NCI-H1417 (cell line): ENCODE measurements around the gene FNDC3B.

Experiments
- DNase-seq, 3 experiments: peaks; one replicate each; lab custom pipeline; 2025; lab: John Stamatoyannopoulos, UW

FNDC3B gene

DNA sequence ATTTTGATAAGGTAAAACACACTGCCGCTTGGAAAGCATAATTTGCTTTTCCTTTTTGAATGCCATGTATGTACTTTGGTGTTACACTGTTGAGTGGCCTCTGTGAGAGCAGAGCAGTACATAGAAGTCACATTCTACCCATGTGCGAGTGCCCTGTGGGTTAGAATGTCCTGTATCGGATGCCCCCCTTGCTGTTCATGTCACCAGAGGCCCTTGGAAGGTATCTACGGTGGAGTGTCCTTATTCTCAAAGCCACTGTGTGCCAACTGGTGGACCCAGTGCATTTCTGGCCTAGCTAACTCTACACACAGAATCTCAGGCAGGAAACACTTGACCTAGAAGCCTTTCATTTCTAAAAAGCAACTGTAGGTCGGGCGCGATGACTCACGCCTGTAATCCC is 271.8 kb downstream of the FNDC3B start:
- no peak for DNase-seq

DNA sequence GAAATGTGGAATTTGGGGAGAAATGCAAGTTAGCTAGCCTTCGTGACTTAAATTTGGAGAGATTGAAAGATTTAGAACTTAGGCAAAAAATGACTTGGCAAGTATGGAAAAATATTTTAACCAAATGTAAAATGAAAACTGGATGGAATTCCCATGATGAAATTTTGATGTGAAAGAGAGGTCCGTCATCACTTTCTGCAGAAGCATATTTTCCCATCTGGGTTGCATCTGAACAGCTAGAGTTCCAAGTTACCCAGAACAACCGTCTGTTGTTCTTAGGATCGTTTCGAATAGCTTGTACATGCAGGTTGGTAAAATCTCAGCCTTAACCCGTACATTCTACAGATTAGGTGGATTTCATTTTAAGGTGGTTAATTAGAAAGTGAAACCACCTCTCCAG is 272.6 kb downstream of the FNDC3B start:
- no peak for DNase-seq

DNA sequence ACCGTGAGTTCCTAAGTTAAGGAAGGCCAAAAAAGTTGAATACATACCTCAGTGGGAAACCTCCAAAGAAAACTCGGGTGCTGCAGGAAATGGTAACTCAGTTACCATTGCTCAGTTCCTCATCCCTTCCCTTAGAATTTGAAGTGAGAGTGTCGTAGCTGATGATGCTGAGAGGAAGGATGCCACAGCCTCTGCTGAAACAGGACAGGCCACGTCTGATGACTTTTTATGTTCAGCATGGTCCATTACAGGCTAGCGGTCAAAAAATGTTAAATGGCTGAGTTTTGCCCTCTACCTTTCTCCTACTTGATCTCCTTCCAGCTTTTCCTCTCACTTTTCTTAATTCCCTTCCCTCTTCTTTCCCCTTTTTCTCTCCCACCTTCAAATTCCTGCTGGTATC is 273.3 kb downstream of the FNDC3B start:
- DNase-seq, result no peak

DNA sequence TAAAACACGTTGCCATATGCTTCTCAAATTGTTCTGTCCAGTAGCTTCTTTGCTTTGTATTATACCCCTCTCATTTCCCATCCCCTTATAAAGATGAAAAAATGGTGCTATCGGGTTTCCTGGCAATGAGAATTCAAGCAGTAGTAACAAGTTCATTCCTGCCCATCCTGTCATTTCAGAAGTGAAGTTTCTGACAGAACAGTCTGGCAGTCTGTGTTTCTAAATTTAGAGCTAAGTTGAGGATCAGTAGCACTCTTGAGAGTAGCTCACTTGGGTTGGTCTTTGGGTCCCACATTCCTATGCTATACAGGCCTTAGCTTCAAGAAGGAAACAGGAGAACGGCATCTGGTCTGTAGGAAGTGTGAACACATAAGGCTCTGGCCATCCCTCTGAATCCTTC is 274.3 kb downstream of the FNDC3B start:
- peak in 1 of 3 experiments; percentile 38 for DNase-seq

DNA sequence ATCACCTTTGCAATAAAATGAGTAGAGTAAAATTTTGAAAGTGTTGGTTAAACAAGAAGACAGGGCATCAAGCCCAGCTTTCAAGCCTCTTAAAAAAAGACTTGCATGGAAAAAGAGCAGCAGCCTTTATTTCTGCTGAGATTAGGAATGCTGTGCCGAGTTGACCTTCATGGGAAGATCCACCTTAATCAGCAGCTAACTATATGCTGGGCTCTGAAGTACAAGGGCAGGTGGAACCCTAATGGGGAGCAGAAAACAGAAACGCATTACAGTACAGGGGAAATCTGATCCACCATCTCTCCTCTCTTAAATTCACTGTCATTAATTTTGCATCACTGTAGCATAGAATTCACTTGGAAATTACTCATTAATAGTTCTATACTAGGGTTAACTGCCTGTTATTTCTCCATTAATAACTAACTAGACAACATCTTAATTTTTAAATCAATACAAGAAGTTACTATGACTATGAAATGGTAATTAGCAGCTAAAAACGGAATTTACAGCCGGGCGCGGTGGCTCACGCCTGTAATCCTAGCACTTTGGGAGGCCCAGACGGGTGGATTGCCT is 275.3 kb downstream of the FNDC3B start:
- no peak for DNase-seq

DNA sequence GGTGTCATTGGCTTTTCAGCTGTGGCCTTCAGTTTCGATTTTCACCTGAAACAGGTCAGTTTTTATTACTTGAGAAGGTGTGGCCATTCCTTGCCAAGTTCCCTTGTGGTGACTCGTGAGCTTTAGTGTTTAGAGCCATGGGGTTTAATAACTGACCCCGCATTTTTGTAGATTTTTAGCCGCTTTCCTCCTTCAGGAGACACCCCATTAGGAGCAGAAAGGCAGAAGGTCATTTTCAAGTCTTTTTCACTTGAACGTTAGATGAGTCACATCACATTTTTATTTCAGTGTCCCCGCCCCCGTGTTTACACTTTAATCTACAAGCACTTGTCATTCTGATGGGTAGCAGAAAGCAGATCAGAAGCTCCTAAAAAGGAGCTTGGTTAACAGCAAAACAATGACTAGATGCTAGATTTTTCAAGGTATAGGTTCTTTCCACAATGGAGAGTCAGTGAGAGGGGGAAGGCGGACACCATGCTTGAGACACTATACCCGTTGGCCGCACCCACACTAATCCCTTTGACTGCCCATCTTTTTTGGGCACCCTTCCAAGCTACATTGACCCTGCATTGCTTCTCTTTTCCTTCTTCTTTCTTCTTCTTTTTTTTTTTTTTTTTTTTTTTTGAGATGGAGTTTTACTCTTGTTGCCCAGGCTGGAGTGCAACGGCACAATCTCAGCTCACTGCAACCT is 276.2 kb downstream of the FNDC3B start:
- peak in 1 of 3 experiments; percentile 22 for DNase-seq

DNA sequence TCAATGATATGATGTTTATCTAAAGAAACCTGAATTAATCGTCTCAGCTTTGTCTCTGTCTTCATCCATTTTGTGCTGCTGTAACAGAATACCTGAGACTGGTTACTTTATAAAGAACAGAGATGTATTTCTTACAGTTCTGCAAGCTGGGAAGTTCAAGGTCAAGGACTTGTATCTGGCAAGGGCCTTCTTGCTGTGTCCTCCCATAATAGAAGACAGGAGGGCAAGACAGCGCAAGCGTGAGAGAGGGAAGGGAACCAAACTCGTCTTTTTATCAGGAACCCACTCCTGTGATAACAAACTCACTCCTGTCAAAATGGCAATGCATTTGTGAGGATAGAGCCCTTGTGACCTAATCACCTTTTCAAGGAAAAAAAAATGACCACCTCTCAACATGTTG is 277.4 kb downstream of the FNDC3B start:
- DNase-seq, result no peak

DNA sequence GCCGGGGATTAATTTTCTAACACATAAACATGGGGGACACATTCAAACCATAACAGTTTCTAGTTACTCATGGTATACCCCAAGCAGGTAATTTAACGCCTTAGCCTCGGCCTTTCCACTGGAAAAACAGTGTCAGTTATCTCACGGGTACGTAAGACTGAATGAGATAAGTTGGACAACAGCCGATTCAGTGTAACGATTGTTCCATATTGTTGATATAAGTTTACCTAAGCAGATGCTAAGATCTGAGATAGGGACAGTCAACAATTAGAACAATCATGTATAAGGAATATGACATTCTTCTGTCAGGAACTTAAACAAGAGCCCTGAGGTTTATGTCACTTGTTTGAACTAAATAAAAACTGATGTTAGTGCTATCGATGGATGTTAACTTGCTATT is 278.1 kb downstream of the FNDC3B start:
- DNase-seq, result no peak

DNA sequence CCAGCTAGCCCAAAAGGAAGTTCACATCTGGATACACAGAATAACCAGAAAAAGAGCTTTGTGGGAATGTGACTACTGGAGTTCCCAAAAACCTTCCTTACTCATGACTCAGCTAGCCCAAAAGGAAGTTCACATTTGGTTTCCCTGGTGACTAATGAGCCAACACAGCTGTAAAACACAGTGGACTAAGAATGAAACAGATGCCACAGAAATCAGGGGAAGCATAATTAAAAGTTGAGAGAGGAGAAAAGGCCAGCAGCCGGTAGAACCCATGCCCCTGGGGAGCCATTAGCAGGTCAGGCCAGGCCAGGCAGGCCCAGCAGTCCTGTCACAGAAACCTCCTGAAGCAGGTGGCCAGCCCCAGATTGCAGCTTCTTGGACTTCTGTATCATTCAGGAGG is 278.6 kb downstream of the FNDC3B start:
- DNase-seq, result peak in 2 of 3 experiments; percentile 40 to 73

DNA sequence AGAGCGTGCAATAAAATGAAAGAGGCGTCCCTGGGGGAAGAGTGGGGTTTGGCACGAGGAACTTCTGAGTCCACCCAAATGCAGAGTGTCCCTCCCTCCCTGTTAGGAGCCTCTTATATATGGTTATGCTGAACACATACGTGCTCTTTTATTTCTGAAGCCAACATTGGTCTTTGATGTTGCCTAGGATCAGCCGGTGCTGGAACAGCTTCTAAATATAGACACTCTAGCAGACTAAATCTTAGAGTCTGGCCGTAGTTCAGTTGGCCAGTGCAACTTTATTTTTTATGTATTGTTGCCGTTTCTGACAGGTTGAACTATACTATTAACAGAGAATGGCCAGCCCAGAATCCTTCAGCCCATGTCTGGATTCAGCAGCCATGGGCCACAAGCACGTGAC is 280.2 kb downstream of the FNDC3B start:
- DNase-seq, result no peak

DNA sequence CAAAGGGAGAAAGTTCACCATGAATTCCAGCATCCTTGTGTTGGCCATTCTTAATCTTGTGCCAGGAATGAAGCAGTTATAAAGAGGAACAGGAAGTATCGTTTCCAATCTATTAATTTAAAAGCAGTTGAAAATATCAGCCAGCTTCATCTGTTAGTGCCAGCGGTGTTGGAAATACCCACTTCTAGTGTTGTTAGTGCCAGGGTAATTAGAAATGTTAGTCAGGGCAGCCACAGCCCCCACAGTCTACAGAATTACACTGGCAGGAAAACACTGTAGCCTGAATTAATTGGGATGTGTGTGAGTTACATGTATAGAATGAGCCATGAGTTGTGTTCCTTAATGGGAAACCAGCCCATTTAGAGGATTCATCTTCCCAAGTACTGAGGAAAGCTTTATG is 281.1 kb downstream of the FNDC3B start:
- DNase-seq, result no peak

DNA sequence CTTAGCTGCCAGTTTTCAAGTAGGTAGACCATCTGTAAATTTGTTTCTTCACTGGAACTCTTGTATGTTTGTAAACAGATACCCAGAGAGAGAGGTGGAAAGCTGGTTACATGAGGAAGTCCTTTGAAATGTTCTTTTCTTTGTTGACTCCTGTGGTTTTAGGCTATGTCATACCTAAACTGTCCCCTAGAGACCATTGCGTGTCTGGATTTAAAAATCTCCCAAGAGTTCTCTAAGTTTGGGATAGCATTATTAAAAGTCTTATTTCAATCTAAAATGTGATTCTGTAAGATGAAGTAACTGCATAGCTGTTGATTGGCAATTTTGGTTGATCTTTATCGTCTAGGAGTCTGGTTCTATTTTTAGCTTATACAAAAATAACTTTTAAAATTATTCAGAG is 281.7 kb downstream of the FNDC3B start:
- no peak for DNase-seq

DNA sequence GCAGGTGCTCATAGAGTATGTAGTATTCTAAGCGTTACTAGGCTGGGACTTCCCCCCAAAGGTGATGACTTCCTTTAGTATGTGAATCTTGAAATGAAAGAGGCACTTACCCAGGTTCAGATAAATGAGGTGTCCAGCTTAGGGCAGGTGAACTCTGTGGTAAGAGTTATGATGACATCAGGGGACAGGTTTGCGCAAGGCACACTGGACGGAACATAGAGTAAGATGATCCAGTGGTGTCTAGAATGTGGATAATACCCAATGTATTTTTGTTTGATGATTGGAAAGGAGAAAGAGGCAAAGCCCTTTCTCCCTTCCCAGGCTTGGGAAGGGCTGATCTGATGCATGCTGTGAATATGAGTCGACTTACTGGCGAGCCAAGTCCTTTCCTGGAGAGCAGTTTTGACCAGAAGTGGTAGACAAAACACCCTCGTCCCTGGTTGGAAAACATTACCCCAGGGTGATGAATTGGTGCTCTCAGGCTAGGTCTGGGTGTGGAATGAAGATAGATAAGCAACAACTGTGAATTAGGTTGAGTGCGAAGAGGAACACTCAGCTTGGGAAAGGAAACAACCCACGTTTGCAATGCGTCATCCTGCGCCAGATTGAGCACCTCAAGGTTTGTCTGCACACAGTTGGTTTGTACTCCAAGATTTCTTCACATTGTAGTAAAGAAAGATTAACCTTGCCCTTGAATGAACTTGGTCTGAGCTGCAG is 284.7 kb downstream of the FNDC3B start:
- DNase-seq, result no peak

DNA sequence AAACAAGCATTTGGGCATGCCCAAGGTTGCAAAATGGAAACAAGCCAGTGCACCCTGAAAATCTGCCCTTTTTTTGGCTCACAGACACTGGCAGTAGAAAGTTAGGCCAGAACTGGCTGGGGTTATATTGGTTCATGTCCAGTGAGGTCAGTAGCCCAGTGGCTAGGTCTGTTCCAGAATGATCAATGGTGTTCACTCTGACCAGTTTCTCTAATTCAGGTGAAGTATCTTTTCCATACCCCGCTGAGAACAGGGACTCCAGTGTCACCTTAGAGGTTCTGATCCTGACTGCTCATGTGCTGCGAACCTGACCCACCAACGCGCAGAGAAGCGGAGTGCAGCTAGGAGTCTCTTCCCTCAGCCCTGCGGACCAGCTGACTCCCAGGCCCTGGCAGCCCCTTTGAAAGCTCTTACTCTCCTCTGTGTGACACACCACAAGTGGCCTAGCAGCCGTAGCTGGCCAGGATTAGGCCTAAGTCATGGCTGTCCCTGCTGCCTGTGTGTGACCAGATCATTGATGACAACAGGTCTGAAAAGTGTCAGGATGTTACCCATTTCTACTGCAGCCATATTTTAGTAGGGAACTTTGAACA is 285.3 kb downstream of the FNDC3B start:
- DNase-seq, result no peak

DNA sequence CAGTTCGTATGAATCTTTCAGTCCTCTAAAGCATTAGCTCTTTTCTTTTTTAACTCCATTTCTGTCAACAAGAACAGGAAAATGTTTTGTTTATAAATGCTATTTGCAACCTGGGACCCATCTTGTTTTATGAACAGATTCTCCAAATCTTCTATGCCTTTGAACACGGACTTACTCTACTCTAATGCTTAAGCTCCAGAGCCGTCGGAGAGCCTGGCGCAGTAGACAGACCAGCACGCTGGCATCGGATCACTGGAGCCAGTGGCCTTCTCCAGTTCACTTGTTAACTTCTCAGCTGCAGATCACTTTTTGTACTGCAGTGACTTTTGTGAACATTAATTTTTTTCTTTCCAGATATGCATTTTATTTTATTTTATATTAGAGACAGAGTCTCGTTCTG is 286.1 kb downstream of the FNDC3B start:
- DNase-seq, result no peak

DNA sequence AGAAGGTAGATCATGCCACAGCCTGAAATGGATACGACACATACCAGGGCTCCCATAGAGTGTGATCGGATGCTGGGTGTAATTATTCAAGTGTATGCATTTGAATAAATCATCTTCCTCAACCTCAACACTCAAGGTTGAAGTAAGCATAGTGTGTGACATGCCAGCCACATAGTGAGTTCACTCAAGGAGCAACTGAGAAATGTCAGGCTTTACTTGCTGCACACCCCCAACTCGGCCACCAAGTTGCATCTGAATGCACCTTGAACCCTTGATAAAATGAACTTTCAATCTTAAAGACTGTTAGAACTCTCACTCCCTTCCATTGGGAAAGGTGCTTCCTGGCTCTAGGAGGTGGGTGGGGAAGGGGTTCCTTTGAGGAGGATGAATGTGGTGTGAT is 287.6 kb downstream of the FNDC3B start:
- no peak for DNase-seq

DNA sequence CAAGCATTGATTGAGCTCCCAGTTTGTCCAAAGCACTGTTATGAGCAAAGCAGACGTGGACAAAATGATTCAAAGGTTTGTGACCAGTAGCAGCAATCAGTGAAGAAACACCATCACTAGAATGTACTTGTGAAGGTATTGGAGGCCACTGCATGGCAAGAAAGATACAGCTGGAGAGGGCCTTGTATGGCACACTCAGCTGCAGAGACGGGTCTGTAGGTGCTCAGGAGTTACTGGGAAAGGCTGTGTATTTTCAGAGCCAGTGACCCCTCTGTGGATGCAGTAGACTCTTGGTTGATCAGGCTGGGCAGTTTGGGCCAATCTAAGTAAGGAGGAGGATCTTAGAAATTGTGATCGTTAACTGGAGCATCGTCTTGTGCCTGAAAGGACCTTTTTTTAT is 288.9 kb downstream of the FNDC3B start:
- no peak for DNase-seq

DNA sequence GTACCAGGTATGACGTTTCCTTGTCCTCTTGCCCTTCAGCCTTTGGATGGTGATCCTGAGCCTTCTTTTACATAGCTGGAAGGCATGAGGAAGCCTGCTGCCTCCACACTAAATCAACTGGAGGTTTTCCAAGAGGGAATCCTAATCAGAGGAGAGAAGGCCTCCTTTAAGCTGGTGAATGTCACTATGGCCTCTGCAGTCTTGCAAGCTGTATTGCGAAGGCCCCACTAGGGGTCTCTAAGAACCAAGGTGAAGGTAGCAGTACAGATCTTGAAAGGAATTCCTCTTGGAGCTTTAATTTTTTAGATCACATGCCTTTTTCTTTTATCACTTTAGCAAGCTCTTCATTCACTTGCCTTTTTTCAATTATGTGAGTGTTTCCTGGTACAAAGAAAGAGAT is 289.7 kb downstream of the FNDC3B start:
- DNase-seq, result peak in 1 of 3 experiments; percentile 15

DNA sequence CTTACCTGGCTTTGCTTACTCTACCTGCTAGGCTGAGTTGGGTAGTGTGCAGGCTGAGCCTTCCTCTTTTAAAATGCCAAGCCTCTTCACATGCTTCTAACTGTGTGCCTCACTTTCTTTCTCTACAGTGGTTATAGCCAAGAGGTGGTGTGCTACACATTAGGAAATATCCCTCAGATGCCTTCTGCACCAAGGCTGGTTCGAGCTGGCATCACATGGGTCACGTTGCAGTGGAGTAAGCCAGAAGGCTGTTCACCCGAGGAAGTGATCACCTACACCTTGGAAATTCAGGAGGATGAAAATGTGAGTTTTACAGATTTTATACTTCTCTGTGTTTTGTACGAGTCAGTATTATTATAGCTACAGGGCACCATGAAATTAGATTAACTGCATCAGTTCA is 291.0 kb downstream of the FNDC3B start:
- DNase-seq, result no peak

DNA sequence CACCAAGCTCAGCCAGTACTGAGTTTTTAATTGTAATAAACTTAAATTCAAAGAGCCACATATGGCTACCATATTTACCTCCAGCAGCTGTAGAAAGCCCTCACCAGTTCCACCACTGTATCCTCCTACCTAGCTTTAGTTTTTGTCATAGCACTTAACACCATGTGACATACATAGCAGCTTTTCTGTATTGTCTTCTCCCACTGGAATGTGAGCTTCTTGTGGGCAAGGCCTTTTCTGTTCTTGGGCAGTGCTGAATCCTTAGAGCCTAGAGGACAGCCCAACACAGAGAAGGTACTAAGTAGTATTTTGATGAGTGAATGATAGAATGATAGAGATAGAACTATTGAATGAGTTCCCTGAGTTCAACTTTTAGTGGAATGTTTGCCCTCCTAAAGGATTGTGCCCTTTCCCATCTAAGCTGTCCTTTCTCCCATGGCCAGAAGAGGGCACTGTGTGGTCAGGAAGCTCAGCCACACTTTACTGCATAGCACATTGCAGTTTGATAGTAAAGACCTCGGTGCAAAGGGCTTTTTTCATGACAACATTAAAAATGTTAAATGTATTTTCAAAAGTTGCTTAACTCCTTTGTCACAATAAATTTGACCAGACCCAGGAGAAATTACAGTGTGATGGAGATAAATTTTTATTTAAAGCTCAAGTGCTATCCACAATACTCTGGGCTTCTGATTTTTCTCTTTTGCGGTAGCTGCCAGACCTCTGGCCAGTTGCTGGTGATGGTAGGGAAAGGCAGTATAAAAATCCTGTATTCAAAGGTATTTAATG is 293.1 kb downstream of the FNDC3B start:
- DNase-seq, result peak; percentile 58 to 87 (median 58)

DNA sequence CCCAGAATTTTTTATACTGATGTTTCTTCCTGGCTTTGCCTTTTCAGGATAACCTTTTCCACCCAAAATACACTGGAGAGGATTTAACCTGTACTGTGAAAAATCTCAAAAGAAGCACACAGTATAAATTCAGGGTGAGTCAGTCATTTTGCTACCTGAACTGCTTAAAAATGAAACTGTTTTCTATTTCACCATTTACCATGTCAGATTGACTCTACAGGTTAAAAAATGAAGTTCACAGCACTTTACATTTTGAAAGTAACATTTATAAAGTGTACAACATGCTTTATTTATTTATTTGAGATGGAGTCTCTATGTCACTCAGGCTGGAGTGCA is 293.6 kb downstream of the FNDC3B start:
- peak in 1 of 3 experiments; percentile 51 for DNase-seq

DNA sequence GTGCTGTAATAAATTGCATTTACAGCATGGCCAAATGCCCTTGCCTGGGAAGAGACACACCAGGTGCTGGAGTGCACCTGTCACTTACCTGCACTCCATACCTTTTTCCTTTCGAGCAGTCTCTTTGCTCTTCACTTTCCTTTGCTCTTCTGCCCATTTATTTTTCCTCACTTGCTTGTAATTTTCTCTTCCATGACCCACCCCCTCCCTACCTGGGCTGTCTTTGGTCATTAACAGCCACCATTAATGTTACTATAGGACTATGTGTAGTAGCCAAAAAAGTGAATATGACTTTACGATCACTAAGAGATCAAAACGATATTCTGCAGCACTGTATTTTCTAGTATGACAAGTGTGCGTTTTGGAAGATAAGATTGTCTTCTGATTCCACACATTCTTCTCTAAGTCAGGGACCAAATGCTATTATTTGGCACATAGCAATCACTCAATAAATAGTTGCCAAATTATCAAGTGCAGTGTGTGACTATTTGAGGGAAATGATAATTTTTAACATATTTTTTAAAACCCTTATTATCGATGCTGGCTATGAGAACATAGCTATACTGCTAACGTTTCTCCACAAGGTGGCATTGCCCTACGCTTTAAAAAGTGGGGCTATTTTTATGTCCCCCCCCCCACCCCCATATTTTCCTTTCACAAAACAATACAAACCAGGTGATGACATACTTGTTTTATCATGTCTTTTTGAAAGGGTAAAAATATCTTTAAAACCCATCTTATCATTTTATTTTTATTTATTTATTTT is 294.5 kb downstream of the FNDC3B start:
- peak in 1 of 3 experiments; percentile 15 for DNase-seq
